NCI-H748 (cell line): ENCODE results near the gene OTX2.

Experiments used
- DNase-seq: peaks from one replicate; lab custom pipeline; 2025; ENCODE audit not compliant: unreplicated experiment; lab: John Stamatoyannopoulos, UW

The OTX2 gene

DNA sequence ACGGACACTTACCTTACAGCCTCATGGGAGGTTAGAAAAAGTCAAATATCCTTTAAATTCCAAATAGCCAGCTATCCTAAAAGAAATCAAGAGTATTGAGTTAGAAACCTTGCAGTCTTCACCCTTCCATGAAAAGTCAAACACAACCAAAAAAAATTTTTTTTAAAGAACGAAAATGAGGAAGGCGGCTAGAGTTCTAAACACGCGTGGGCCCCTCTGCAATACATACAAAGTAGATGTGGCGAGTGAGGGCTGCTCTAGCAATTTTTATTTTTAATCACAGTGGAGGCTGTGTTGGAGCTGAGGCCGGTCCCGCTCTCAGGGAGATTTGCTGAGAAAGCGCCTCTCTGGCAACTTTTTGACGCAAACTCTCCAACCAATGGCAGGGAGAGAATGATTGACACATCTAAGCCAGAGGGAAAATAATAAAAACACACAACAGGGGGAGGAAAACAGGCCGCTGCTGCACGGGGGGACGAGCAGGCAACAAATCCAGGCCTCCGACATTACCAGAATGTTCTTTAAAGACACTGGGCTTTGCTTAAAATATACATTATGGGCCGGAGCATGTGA is at the start of gene OTX2:
Gene OTX2, minus strand, starts transcription at position 333 of the 573 bp plus-strand sequence. CDS start 5,023 bp downstream, outside the sequence.
- DNase-seq = no peak

DNA sequence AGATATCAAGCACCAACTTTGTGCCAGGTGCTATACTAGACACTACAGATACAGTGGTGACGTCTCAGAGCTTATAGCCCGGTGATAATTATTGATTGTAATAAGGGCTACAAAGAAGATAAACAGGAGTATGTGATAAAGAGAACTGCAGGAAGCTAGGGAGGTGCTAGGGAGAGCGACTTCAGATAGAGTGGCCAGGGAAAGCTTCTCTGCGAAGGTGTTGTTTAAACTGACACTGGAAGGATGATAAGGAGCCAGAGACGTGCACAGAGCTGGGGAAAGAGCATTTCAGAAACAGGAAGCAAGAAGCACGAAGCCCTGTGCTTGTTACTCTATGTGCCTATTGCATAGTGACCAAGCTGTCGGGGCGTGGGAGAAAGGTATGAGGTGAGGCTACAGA is 48.1 kb upstream of the OTX2 start:
- DNase-seq = no peak

DNA sequence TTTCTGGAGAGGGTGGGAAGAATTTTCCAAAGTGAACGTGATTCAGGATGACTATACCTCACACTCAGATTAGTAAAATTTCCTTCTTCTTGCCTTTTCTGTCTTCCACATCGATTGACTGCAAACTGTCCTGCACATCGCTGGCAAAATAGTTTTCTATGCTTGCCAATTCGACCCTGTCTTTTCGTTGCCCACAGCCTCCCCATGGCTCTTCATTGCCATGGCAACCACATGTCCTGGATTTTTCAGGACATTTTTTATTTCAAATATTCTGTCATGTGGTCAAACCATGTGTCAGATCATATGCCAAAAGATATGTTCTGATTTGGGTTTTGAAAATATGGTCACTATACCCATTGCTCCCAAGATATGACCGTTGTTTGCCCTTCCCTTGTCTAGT is 46.9 kb upstream of the OTX2 start:
- no peak for DNase-seq

- DNase-seq = peak; percentile 96
Measured at GRCh38 chr14:56855891-56856461, 45.7 kb upstream of the OTX2 start.

DNA sequence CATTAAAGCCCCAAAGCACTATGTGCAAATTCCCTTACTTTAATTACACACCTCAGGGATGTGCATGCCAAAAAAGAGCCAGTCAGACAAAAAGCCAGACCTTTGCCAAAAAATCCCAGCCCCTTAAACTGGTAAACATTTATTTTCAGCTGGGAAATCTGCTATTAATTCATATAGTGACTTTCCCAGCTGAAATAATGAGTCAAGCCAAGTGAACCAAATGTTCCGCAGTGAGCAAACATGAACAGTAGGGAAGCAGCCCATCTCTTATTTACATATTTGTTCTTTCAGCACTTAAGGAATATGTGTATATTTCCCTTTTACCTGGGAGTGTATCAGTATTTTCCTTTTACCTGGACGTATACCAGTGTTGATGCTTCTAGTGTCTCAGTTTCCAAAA is 44.0 kb upstream of the OTX2 start:
- peak; percentile 68 for DNase-seq

DNA sequence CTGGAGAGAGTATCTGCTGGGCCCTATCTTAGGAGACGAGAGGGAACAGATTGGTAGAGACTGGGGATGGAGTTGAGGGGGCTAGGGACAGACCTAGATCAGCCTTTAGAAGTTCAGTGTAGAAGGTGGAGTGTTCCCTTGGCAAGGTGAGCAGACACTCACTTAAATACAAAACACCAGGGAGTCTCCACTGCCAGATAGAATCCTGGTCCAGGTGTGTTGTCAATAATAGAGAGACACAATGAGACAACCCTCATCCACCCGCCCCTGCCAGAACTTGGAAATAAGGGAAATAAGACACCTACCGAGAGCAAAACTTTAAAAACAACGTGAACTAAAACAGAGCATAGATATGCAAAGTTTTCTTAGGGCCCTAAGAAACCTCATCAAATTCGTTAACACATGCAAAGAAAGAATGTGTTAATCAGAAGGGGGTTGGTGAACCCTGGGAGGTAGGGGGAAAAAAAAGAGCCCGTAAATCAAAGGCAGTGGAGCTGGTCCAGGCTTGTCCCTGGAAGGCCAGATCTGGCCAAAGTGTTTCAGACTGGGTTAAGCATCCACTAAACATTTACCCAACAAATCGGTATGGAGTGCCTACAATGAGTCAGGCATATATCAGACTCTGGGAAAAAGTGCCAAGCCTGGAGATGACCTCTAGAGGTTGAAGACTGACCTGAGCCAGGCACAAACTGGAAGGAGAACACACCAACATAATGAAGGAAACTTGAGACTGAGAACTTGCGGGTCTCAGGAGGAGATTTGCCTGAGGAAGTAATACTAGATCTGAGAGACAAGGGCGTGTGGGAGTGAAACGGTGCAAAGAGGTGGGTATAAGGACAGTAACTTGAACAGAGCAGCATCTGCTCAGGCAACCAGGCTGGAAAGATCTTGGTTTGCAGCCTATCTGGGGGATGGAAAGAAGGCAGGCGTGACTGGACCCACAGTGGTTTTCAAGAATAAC is 37.0 kb upstream of the OTX2 start:
- no peak for DNase-seq

DNA sequence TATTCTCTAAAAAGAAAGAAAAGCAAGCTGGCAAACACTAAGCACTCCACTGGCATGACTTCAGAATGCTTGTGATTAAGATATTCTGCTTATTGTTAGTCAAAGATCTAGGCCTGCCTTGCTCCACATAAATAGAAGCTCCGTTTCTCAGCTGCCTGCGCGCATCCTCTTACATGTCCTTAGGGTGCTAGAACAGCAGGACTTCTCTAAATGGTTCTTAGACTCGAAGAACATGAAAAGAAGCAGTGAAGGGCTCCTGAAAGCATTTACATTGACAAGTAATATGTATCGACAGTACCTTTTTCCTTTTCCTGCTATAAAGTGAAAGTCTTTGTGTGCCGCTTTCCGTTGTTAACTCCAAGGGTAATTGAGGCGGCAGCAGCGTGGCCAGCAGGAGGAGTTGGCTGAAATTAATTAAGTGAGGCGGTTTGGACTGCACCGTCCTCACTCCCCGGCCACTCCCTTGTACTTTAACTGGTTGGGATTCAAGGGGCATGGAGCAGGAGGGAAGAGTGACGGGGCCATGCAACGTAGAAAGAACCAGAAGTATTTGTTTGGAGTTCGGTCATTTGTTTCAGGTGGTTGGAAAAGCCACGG is 34.2 kb upstream of the OTX2 start:
- DNase-seq = no peak

- DNase-seq = no peak
Measured at GRCh38 chr14:56841611-56842010, 31.3 kb upstream of the OTX2 start.

- DNase-seq = no peak
Measured at GRCh38 chr14:56840221-56840620, 29.9 kb upstream of the OTX2 start.

- no peak for DNase-seq
Measured at GRCh38 chr14:56829151-56829550, 18.9 kb upstream of the OTX2 start.

GRCh38 chr14:56826214-56826613 is 15.9 kb upstream of the OTX2 start:
- DNase-seq = no peak

DNA sequence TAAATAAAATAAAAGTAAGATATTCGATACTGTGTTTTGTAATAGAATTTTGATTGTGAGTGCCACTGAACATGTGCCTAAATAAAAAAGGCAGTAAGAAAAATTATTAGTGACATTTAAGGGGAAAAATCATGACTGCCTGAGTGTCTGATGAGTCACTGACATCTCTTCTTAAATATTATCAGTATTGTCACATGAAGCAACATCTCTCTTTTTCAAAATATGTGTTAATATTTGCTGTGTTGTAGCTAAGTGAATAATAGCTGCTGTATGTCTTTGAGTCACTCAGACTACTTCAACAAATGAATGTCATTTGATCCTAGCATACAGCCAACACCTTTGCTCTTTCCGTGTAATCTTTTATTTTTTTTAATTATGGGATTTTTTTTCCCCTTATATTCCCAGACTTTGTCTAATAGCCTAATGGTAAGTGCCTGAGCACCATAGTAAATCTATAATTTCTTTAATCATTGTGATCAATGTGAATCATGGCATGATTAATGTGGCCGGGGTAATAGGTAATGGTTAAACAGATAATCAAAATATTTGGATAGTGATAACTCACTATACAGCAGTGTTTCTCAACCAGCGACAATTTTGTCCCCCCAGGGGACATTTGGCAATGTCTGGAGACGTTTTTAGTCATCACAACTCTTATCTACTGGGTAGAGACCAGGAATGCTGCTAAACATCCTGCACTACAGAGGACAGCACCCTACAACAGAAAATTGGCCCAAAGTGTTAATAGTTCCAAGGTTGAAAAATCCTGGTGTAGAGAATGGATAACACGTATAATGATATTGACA is 11.7 kb upstream of the OTX2 start:
- DNase-seq = peak; percentile 87

GRCh38 chr14:56821177-56821576 is 10.9 kb upstream of the OTX2 start:
- DNase-seq = peak; percentile 23

GRCh38 chr14:56817396-56817921 is 7.2 kb upstream of the OTX2 start:
- no peak for DNase-seq

- DNase-seq = peak; percentile 63
Measured at GRCh38 chr14:56816574-56817391, 6.5 kb upstream of the OTX2 start.

- no peak for DNase-seq
Measured at GRCh38 chr14:56815745-56816144, 5.5 kb upstream of the OTX2 start.

- no peak for DNase-seq
Measured at GRCh38 chr14:56814969-56815700, 4.9 kb upstream of the OTX2 start.

- peak; percentile 34 for DNase-seq
Measured at GRCh38 chr14:56814519-56814959, 4.3 kb upstream of the OTX2 start.

DNA sequence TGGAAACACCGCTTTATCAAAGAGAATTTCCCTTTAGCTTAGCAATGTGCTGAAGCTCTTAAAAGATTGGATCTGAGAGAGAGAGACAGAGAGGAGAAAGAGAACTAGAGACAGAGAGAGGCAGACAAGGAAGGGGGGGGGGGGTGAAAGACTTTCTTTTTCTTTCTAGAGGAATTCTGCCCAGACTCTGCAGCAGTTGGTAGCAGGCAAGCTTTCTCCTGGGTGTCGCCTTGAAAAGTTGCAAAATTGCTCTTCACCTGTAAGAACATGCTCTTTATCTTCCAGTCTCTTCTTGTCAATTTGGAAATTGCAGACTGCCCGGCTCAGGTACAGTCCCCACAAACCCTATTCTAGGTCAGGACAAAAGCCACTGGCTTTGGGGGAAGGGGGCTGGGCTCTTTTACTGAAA is 2.9 kb upstream of the OTX2 start:
- DNase-seq = no peak
